Liver (tissue), 9 donors: ENCODE measurements around the gene RASAL2. TPM values are rescaled to one million over a fixed set of nuclear protein-coding genes. Genes with fewer than 3 reads are reported as not detected.
A peak's percentile ranks its signal among the peaks of the same experiment; 100 is the strongest.

Experiments
- DNase-seq: peaks from one replicate; pipeline ENCODE4 v3.0.0-alpha.2; 2017; ENCODE audit warnings: low spot score
- H3K27ac ChIP-seq, 2 donors: one replicate each; pipeline ENCODE4 v1.7.0; 2013; ENCODE audit warnings: inconsistent platforms in 2 of 2, low read length in 2 of 2, control low read depth in 1 of 2, low read depth in 1 of 2, mild to moderate bottlenecking in 1 of 2
- H3K27me3 ChIP-seq, 4 donors: one replicate each; pipeline versions ENCODE4 v1.6.1 to v1.7.0; 2013; ENCODE audit warnings: low read length in 3 of 4, inconsistent platforms in 1 of 4, mild to moderate bottlenecking in 1 of 4, moderate library complexity in 1 of 4; ENCODE audit not compliant: control insufficient read depth in 4 of 4, insufficient read depth in 4 of 4
- H3K36me3 ChIP-seq, 4 donors: one replicate each; pipeline versions ENCODE4 v1.6.1 to v1.7.0; 2013; ENCODE audit warnings: low read length in 3 of 4, mild to moderate bottlenecking in 3 of 4, low read depth in 1 of 4, moderate library complexity in 1 of 4; ENCODE audit not compliant: control insufficient read depth in 4 of 4, insufficient read depth in 3 of 4
- H3K4me1 ChIP-seq, 4 donors: one replicate each; pipeline versions ENCODE4 v1.6.1 to v1.7.0; 2013; ENCODE audit warnings: low read length in 3 of 4, mild to moderate bottlenecking in 3 of 4, moderate library complexity in 1 of 4; ENCODE audit not compliant: control insufficient read depth in 4 of 4, insufficient read depth in 4 of 4
- H3K4me3 ChIP-seq, 3 donors: one replicate each; pipeline versions ENCODE4 v1.6.1 to v1.7.0; 2013; ENCODE audit warnings: low read length in 3 of 3, control low read depth in 1 of 3, low read depth in 1 of 3, mild to moderate bottlenecking in 1 of 3
- H3K9ac ChIP-seq, 2 donors: one replicate each; pipeline ENCODE4 v1.7.0; 2013; ENCODE audit warnings: low read length in 2 of 2, mild to moderate bottlenecking in 2 of 2, moderate library complexity in 2 of 2, control low read depth in 1 of 2, low read depth in 1 of 2
- H3K9me3 ChIP-seq, 4 donors: one replicate each; pipeline versions ENCODE4 v1.6.1 to v1.7.0; 2013; ENCODE audit warnings: low read length in 3 of 4; ENCODE audit not compliant: control insufficient read depth in 4 of 4
- EGR1 ChIP-seq, 2 donors: IDR thresholded peaks; 2 replicates each; pipeline ENCODE4 v1.6.1; 2016 to 2018; ENCODE audit warnings: antibody characterized with exemption in 2 of 2, low read depth in 2 of 2
- GABPA ChIP-seq, 2 donors: IDR thresholded peaks in 1 of 2; conservative IDR thresholded peaks in 1 of 2; 2 replicates each; pipeline ENCODE4 v1.6.1; 2016; ENCODE audit warnings: antibody characterized with exemption in 2 of 2, mild to moderate bottlenecking in 1 of 2, moderate library complexity in 1 of 2
- HNF4A ChIP-seq, 2 donors: conservative IDR thresholded peaks; 2 replicates each; pipeline ENCODE4 v1.6.1; 2016; ENCODE audit warnings: antibody characterized with exemption in 2 of 2, mild to moderate bottlenecking in 2 of 2
- HNF4G ChIP-seq: IDR thresholded peaks from 2 replicates; pipeline ENCODE4 v1.6.1; 2016; ENCODE audit warnings: antibody characterized with exemption
- JUND ChIP-seq, 2 donors: IDR thresholded peaks; 2 replicates each; pipeline ENCODE4 v1.6.1; 2016; ENCODE audit warnings: antibody characterized with exemption in 2 of 2
- NR2F2 ChIP-seq: IDR thresholded peaks from 2 replicates; pipeline ENCODE4 v1.6.1; 2016; ENCODE audit warnings: antibody characterized with exemption
- RAD21 ChIP-seq, 2 donors: IDR thresholded peaks; 2 replicates each; pipeline ENCODE4 v1.6.1; 2016; ENCODE audit warnings: antibody characterized with exemption in 2 of 2, mild to moderate bottlenecking in 2 of 2
- RXRA ChIP-seq, 2 donors: IDR thresholded peaks; 2 replicates each; pipeline ENCODE4 v1.6.1; 2017 to 2018; ENCODE audit warnings: antibody characterized with exemption in 2 of 2, mild to moderate bottlenecking in 1 of 2
- SP1 ChIP-seq: IDR thresholded peaks from 2 replicates; pipeline ENCODE4 v1.6.1; 2018; ENCODE audit warnings: antibody characterized with exemption, mild to moderate bottlenecking
- YY1 ChIP-seq: IDR thresholded peaks from 2 replicates; pipeline ENCODE4 v1.6.1; 2016; ENCODE audit warnings: antibody characterized with exemption, mild to moderate bottlenecking
- WGBS: extraction: QIAGEN DNeasy Blood & Tissue Kit; methylation state at CpG from one replicate; pipeline ENCODE4 v1.1.7; 2013; 5-methylcytosine and 5-hydroxymethylcytosine counted together
- polyA plus RNA-seq, 2 donors: library from polyadenylated mRNA; stranded (reverse) in 1 of 2; unstranded in 1 of 2; fragments of 200-250 nt in 1 of 2; fragments of >200 nt in 1 of 2; fragmentation: Nextera tagmentation in 1 of 2; extraction: Ambion mirVana in 1 of 2; gene quantifications; one replicate each; pipeline versions ENCODE4 v1.2.1 to v1.2.3, GENCODE V29; 2013 to 2015
- total RNA-seq, 2 donors: library from RNA; depleted of rRNA; stranded (reverse); fragments of >200 nt; gene quantifications; one replicate each; pipeline ENCODE4 v1.2.3, GENCODE V29; 2014
- TF ChIP-seq, protein P1 (sequence below): IDR thresholded peaks from 2 replicates; pipeline ENCODE4 v1.6.1; 2016; ENCODE audit warnings: antibody characterized with exemption
- TF ChIP-seq, protein P2 (sequence below): IDR thresholded peaks from 2 replicates; pipeline ENCODE4 v1.6.1; 2016; ENCODE audit warnings: antibody characterized with exemption, mild to moderate bottlenecking
- TF ChIP-seq, protein P3 (sequence below): IDR thresholded peaks from 2 replicates; pipeline ENCODE4 v1.6.1; 2016; ENCODE audit warnings: antibody characterized with exemption
- TF ChIP-seq, protein P4 (sequence below): IDR thresholded peaks from 2 replicates; pipeline ENCODE4 v1.6.1; 2016; ENCODE audit warnings: antibody characterized with exemption
- TF ChIP-seq, protein P5 (sequence below): fragments of 150-350 bp; IDR thresholded peaks from 2 replicates; pipeline ENCODE4 v1.5.1; 2017; ENCODE audit warnings: improper control_type of control experiment, low read depth, low read length; ENCODE audit not compliant: missing input control
- donor health status: healthy.
- donor health status: healthy.
- donor health status: healthy.
- donor health status: healthy.
- donor health status: healthy.

RASAL2 gene
- total and polyA plus RNA-seq, 4 donors, result 1.8 to 8.1 (median 4.1) TPM

DNA sequence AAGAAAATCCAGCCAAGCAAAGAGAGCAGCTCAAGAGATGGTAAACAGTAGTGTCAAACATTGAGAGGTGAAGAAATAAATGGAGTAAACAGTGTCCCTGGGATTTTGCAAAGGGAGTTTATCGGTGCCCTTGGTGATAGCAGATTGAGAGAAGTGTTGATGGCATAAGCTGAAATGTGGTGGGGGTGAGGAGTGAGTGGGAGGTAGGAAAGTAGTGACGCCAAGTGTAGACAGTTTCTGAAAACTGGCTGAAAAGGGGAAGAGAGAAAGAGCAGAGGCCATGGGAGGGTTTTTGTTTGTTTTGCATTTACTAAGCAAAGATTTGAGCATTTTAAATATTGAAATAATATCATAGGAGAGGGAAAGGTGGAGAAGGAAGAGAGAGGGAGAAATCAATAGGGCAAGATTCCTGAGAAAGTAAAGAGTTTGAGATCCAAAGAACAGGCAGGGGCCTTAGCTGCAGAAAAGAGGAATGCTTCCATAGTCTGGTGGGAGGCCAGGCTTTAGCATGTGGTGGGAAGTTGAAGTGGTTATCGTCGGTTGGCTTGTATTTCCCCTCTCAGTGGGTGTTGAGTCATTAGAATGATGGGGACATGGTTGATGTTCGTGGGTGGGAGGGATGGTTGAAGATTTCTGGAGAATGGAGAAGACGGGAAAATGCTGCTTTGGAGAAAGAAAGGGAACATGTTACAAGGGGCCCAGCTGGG lies 26.8 kb upstream of the RASAL2 start:
- H3K4me3 ChIP-seq, result no peak overlapping the region

DNA sequence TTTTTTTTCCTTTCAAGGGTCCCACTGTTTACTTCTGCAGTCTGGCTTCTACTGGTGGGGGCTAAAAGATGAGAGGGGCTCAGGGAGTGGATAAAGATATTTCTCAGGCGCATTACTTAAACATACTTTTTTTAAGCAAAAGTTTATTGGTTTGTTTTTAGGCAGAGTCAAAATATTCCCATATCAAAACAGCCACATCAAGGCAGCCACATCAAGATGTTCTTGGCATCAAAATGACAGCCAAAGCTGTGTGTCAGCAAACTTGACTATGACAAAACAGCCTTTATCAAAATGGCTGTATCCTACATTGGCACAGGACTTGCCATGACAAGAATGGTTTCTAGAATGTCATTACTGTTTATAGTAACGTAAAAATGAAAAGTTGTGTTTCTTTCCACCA lies 22.1 kb upstream of the RASAL2 start:
- Histone ChIP-seq H3K9me3 (no peaks in the 10 kb centered on the region), H3K9ac (no peak overlapping the region), H3K36me3 (no peaks in the 10 kb centered on the region), H3K4me1 (no peaks in the 10 kb centered on the region), H3K4me3 (no peak overlapping the region), H3K27me3 (no peaks in the 10 kb centered on the region), H3K27ac (no peak overlapping the region)
- TF ChIP-seq, protein P1, sequence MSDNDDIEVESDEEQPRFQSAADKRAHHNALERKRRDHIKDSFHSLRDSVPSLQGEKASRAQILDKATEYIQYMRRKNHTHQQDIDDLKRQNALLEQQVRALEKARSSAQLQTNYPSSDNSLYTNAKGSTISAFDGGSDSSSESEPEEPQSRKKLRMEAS, result no peak
- TF ChIP-seq, protein P2, sequence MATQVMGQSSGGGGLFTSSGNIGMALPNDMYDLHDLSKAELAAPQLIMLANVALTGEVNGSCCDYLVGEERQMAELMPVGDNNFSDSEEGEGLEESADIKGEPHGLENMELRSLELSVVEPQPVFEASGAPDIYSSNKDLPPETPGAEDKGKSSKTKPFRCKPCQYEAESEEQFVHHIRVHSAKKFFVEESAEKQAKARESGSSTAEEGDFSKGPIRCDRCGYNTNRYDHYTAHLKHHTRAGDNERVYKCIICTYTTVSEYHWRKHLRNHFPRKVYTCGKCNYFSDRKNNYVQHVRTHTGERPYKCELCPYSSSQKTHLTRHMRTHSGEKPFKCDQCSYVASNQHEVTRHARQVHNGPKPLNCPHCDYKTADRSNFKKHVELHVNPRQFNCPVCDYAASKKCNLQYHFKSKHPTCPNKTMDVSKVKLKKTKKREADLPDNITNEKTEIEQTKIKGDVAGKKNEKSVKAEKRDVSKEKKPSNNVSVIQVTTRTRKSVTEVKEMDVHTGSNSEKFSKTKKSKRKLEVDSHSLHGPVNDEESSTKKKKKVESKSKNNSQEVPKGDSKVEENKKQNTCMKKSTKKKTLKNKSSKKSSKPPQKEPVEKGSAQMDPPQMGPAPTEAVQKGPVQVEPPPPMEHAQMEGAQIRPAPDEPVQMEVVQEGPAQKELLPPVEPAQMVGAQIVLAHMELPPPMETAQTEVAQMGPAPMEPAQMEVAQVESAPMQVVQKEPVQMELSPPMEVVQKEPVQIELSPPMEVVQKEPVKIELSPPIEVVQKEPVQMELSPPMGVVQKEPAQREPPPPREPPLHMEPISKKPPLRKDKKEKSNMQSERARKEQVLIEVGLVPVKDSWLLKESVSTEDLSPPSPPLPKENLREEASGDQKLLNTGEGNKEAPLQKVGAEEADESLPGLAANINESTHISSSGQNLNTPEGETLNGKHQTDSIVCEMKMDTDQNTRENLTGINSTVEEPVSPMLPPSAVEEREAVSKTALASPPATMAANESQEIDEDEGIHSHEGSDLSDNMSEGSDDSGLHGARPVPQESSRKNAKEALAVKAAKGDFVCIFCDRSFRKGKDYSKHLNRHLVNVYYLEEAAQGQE, result no peak
- TF ChIP-seq YY1 (no peak), HNF4A (conservative IDR thresholded peaks at IDR 0.05) (no peak), EGR1 (IDR thresholded peaks at IDR 0.05; ENCODE audit: low read depth in 2 of 2) (no peak), RXRA (IDR thresholded peaks at IDR 0.05) (no peak), GABPA (IDR thresholded peaks at IDR 0.05 in 1 of 2, conservative IDR thresholded peaks at IDR 0.05 in 1 of 2) (no peak), SP1 (no peak), NR2F2 (no peak), HNF4G (no peak)
- TF ChIP-seq, protein P3, sequence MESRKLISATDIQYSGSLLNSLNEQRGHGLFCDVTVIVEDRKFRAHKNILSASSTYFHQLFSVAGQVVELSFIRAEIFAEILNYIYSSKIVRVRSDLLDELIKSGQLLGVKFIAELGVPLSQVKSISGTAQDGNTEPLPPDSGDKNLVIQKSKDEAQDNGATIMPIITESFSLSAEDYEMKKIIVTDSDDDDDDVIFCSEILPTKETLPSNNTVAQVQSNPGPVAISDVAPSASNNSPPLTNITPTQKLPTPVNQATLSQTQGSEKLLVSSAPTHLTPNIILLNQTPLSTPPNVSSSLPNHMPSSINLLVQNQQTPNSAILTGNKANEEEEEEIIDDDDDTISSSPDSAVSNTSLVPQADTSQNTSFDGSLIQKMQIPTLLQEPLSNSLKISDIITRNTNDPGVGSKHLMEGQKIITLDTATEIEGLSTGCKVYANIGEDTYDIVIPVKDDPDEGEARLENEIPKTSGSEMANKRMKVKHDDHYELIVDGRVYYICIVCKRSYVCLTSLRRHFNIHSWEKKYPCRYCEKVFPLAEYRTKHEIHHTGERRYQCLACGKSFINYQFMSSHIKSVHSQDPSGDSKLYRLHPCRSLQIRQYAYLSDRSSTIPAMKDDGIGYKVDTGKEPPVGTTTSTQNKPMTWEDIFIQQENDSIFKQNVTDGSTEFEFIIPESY, result no peak
- TF ChIP-seq, protein P4, sequence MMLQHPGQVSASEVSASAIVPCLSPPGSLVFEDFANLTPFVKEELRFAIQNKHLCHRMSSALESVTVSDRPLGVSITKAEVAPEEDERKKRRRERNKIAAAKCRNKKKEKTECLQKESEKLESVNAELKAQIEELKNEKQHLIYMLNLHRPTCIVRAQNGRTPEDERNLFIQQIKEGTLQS, result no peak
- TF ChIP-seq, protein P5, sequence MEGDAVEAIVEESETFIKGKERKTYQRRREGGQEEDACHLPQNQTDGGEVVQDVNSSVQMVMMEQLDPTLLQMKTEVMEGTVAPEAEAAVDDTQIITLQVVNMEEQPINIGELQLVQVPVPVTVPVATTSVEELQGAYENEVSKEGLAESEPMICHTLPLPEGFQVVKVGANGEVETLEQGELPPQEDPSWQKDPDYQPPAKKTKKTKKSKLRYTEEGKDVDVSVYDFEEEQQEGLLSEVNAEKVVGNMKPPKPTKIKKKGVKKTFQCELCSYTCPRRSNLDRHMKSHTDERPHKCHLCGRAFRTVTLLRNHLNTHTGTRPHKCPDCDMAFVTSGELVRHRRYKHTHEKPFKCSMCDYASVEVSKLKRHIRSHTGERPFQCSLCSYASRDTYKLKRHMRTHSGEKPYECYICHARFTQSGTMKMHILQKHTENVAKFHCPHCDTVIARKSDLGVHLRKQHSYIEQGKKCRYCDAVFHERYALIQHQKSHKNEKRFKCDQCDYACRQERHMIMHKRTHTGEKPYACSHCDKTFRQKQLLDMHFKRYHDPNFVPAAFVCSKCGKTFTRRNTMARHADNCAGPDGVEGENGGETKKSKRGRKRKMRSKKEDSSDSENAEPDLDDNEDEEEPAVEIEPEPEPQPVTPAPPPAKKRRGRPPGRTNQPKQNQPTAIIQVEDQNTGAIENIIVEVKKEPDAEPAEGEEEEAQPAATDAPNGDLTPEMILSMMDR, result no peak
- WGBS, result 94% methylated on average over 2 of the region's 2 CpGs
- DNase-seq, result no peak

More for the DNA sequence above, 26.8 kb upstream of the RASAL2 start:
- 64% methylated on average over 6 of the region's 6 CpGs for WGBS
- H3K4me1 ChIP-seq, result no peaks in the 10 kb centered on the region
- H3K27me3 ChIP-seq, result no peaks in the 10 kb centered on the region
- TF ChIP-seq RAD21 (IDR thresholded peaks at IDR 0.05), result peak in 1 of 2 donors; percentile 17
- TF ChIP-seq, protein P3, result no peak
- no peak for TF ChIP-seq RXRA (IDR thresholded peaks at IDR 0.05)
- no peak for TF ChIP-seq SP1
- no peak for TF ChIP-seq HNF4G
- TF ChIP-seq JUND (IDR thresholded peaks at IDR 0.05), result no peak
- no peak for DNase-seq
- no peak overlapping the region for H3K27ac ChIP-seq
- no peak overlapping the region for H3K9ac ChIP-seq
- no peaks in the 10 kb centered on the region for H3K36me3 ChIP-seq
- H3K9me3 ChIP-seq, result no peaks in the 10 kb centered on the region
